SK-N-SH (cell line): ENCODE results near the gene SEPTIN11. TPM values are rescaled to one million over a fixed set of nuclear protein-coding genes. Genes with fewer than 3 reads are reported as not detected.

Experiments
- CTCF ChIA-PET: fragments of 300-600, 350-600 bp; formaldehyde crosslinking; extraction: SDS; loops from one replicate; lab custom pipeline; 2021; lab: Yijun Ruan, JAX
- POLR2A ChIA-PET: fragments of 350-600 bp; sonication (Branson Sonifier 250); formaldehyde crosslinking; extraction: SDS; loops from one replicate; lab custom pipeline; 2020; ENCODE audit warnings: antibody characterized with exemption, inconsistent platforms; lab: Yijun Ruan, JAX
- DNase-seq: peaks from one replicate; pipeline ENCODE4 v3.0.0; 2012
- H2AFZ ChIP-seq: fragments of 200-600 bp; sonication (generic); 2 replicates; pipeline ENCODE4 v1.8.1; 2016; ENCODE audit warnings: antibody characterized with exemption, mild to moderate bottlenecking, low read depth
- H3F3A ChIP-seq: fragments of 200-600 bp; sonication (generic); replicated peaks from 2 replicates; pipeline ENCODE3; 2016; ENCODE audit warnings: antibody characterized with exemption, mild to moderate bottlenecking; ENCODE audit not compliant: insufficient read depth
- H3K27ac ChIP-seq, 2 experiments: fragments of 200-500 bp in 1 of 2; fragments of 200-600 bp in 1 of 2; sonication (Bioruptor generic) in 1 of 2; sonication (generic), shearing (Covaris generic) in 1 of 2; 2 replicates each; pipeline versions ENCODE4 v1.5.1 to v1.6.1; 2014 to 2016; ENCODE audit warnings: low read depth in 2 of 2, inconsistent platforms in 1 of 2, low read length in 1 of 2, mild to moderate bottlenecking in 1 of 2, mixed read lengths in 1 of 2
- H3K27me3 ChIP-seq: fragments of 200-600 bp; sonication (generic), shearing (Covaris generic); 2 replicates; pipeline ENCODE4 v1.6.1; 2016; ENCODE audit warnings: mixed run types; ENCODE audit not compliant: insufficient read depth
- H3K36me3 ChIP-seq, 2 experiments: fragments of 200-500 bp in 1 of 2; fragments of 200-600 bp in 1 of 2; sonication (Bioruptor generic) in 1 of 2; sonication (generic) in 1 of 2; replicated peaks in 1 of 2; 2 replicates each; pipeline versions ENCODE3 to v1.5.1; 2014 to 2016; ENCODE audit warnings: low read length in 1 of 2, mild to moderate bottlenecking in 1 of 2; ENCODE audit not compliant: insufficient read depth in 2 of 2, control insufficient read depth in 1 of 2
- H3K4me1 ChIP-seq, 2 experiments: fragments of 200-500 bp in 1 of 2; fragments of 200-600 bp in 1 of 2; sonication (Bioruptor generic) in 1 of 2; sonication (generic), shearing (Covaris generic) in 1 of 2; 2 replicates each; pipeline versions ENCODE4 v1.5.1 to v1.6.1; 2014 to 2016; ENCODE audit warnings: low read depth in 1 of 2, low read length in 1 of 2, mixed run types in 1 of 2; ENCODE audit not compliant: insufficient read depth in 2 of 2, control insufficient read depth in 1 of 2
- H3K4me2 ChIP-seq: fragments of 200-600 bp; sonication (generic), shearing (Covaris generic); 2 replicates; pipeline ENCODE4 v1.6.1; 2017; ENCODE audit warnings: mixed run types
- H3K4me3 ChIP-seq, 2 experiments: fragments of 200-500 bp in 1 of 2; fragments of 200-600 bp in 1 of 2; sonication (Bioruptor generic) in 1 of 2; sonication (generic), shearing (Covaris generic) in 1 of 2; 2 replicates each; pipeline versions ENCODE4 v1.5.1 to v1.8.1; 2014 to 2016; ENCODE audit warnings: low read depth in 2 of 2, inconsistent platforms in 1 of 2, low read length in 1 of 2, mild to moderate bottlenecking in 1 of 2, mixed read lengths in 1 of 2, moderate library complexity in 1 of 2
- H3K79me2 ChIP-seq: fragments of 200-600 bp; sonication (generic); 2 replicates; pipeline ENCODE4 v1.8.1; 2017; ENCODE audit warnings: mild to moderate bottlenecking; ENCODE audit not compliant: insufficient read depth
- H3K9ac ChIP-seq: fragments of 200-600 bp; sonication (generic); 2 replicates; pipeline ENCODE4 v1.6.1; 2017; ENCODE audit warnings: mixed run types
- H3K9me2 ChIP-seq: fragments of 200-600 bp; sonication (generic); 2 replicates; pipeline ENCODE4 v1.6.1; 2017; ENCODE audit warnings: mixed run types
- H3K9me3 ChIP-seq: fragments of 200-600 bp; sonication (generic); 2 replicates; pipeline ENCODE4 v1.6.1; 2017; ENCODE audit warnings: mixed run types, mild to moderate bottlenecking, moderate library complexity
- H4K20me1 ChIP-seq: fragments of 200-600 bp; sonication (generic); 2 replicates; pipeline ENCODE4 v1.6.1; 2017; ENCODE audit warnings: mild to moderate bottlenecking, mixed run types; ENCODE audit not compliant: insufficient read depth
- CHD2 ChIP-seq: fragments of 150-350 bp; IDR thresholded peaks from 2 replicates; pipeline ENCODE4 v1.6.1; 2018; ENCODE audit warnings: low read length; ENCODE audit not compliant: partially characterized antibody
- ELF1 ChIP-seq: IDR thresholded peaks from 2 replicates; pipeline ENCODE4 v1.4.0; 2012
- EP300 ChIP-seq, 2 experiments: IDR thresholded peaks; 2 replicates each; pipeline versions ENCODE4 v1.4.0 to v1.6.1; 2012; ENCODE audit warnings: borderline replicate concordance in 1 of 2, low read depth in 1 of 2, low read length in 1 of 2
- EZH2phosphoT487 ChIP-seq: fragments of 200-600 bp; sonication (generic); IDR thresholded peaks from 2 replicates; pipeline ENCODE4 v1.6.1; 2017; ENCODE audit warnings: low read depth, mixed run types, mild to moderate bottlenecking, antibody characterized with exemption, moderate library complexity, borderline replicate concordance
- FOXJ3 ChIP-seq: sonication (generic); formaldehyde crosslinking; IDR thresholded peaks from 2 replicates; pipeline ENCODE4 v1.5.1; 2020; ENCODE audit warnings: mild to moderate bottlenecking, missing genetic modification reagents
- GABPA ChIP-seq: IDR thresholded peaks from 2 replicates; pipeline ENCODE4 v1.4.0; 2012; ENCODE audit warnings: low read depth, mild to moderate bottlenecking
- JUND ChIP-seq: IDR thresholded peaks from 2 replicates; pipeline ENCODE4 v1.4.0; 2012
- NFIC ChIP-seq: IDR thresholded peaks from 2 replicates; pipeline ENCODE4 v1.4.0; 2012; ENCODE audit warnings: borderline replicate concordance
- NRF1 ChIP-seq: IDR thresholded peaks from 2 replicates; pipeline ENCODE4 v1.6.1; 2012; ENCODE audit warnings: low read depth, mild to moderate bottlenecking, low read length
- POLR2AphosphoS5 ChIP-seq: IDR thresholded peaks from 2 replicates; pipeline ENCODE4 v1.6.1; 2012; ENCODE audit warnings: low read depth, low read length
- RCOR1 ChIP-seq: fragments of 150-350 bp; IDR thresholded peaks from 2 replicates; pipeline ENCODE4 v1.6.1; 2017; ENCODE audit warnings: antibody characterized with exemption, low read length
- RFX5 ChIP-seq: IDR thresholded peaks from 2 replicates; pipeline ENCODE4 v1.6.1; 2012; ENCODE audit warnings: mild to moderate bottlenecking, improper control_type of control experiment, low read length
- TEAD4 ChIP-seq: IDR thresholded peaks from 2 replicates; pipeline ENCODE4 v1.4.0; 2012; ENCODE audit warnings: mild to moderate bottlenecking, borderline replicate concordance; ENCODE audit not compliant: insufficient read depth
- polyA plus RNA-seq, 3 experiments: library from polyadenylated mRNA; depleted of rRNA; stranded (reverse); fragments of >200 nt; gene quantifications; 2 replicates each; pipeline ENCODE4 v1.2.3, GENCODE V29; 2012
- TF ChIP-seq, protein P1 (sequence below): IDR thresholded peaks from 2 replicates; pipeline ENCODE4; 2012
- TF ChIP-seq, protein P2 (sequence below): IDR thresholded peaks from 2 replicates; pipeline ENCODE4 v1.6.1; 2012; ENCODE audit warnings: mild to moderate bottlenecking, low read depth, low read length, moderate library complexity
- TF ChIP-seq, protein P3 (sequence below): fragments of 200-600 bp; sonication (generic); IDR thresholded peaks from 2 replicates; pipeline ENCODE4 v1.6.1; 2017; ENCODE audit warnings: antibody characterized with exemption, mild to moderate bottlenecking, moderate library complexity
- TF ChIP-seq, protein P4 (sequence below): IDR thresholded peaks from 2 replicates; pipeline ENCODE4 v1.4.0; 2012; ENCODE audit warnings: low read depth
- TF ChIP-seq, protein P5 (sequence below): IDR thresholded peaks from 2 replicates; pipeline ENCODE4 v1.4.0; 2012; ENCODE audit warnings: low read depth, borderline replicate concordance
- TF ChIP-seq, protein P6 (sequence below): fragments of 150-350 bp; IDR thresholded peaks from 2 replicates; pipeline ENCODE4 v1.6.1; 2017; ENCODE audit warnings: antibody characterized with exemption, low read length, low read depth, borderline replicate concordance

SEPTIN11 gene
- polyA plus RNA-seq, 1 of the 3 experiments (the other 2 are of a cell fraction) = 47.4 TPM

DNA sequence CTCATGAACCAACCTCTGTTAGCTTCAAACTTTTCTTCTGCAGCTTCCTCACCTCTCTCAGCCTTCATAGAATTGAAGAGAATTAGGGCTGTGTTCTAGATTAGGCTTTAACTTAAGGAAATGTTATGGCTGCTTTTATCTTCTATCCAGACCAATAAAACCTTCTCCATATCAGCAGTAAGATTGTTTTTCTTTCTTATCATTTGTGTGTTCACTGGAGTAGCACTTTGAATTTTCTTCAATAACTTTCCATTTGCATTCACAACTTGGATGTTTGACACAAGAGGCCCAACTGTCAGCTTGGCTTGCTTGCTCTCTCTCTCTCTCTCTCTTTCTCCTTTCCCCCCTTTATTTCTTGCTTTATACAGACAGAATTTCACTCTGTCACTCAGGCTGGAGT is 28.8 kb upstream of the SEPTIN11 start:
- Histone ChIP-seq H3K4me1 (no peaks in the 10 kb centered on the region), H3F3A (no peaks in the 10 kb centered on the region), H4K20me1 (no peaks in the 10 kb centered on the region), H3K27me3 (no peaks in the 10 kb centered on the region), H3K36me3 (no peaks in the 10 kb centered on the region), H3K27ac (no peak overlapping the region), H3K9me2 (no peaks in the 10 kb centered on the region), H3K9me3 (no peaks in the 10 kb centered on the region), H3K4me2 (no peak overlapping the region), H3K9ac (no peak overlapping the region), H2AFZ (no peak overlapping the region), H3K4me3 (no peak overlapping the region), H3K79me2 (no peaks in the 10 kb centered on the region)
- TF ChIP-seq CHD2 (no peak), RCOR1 (no peak), EZH2phosphoT487 (no peak), POLR2AphosphoS5 (no peak), TEAD4 (no peak), NFIC (no peak), ELF1 (no peak), JUND (no peak), GABPA (no peak), EP300 (IDR thresholded peaks at IDR 0.05; ENCODE audit: borderline replicate concordance in 1 of 2, low read depth in 1 of 2, low read length in 1 of 2) (no peak), RFX5 (no peak), NRF1 (no peak), FOXJ3 (CRISPR knock-in tag) (no peak)
- TF ChIP-seq, protein P1, sequence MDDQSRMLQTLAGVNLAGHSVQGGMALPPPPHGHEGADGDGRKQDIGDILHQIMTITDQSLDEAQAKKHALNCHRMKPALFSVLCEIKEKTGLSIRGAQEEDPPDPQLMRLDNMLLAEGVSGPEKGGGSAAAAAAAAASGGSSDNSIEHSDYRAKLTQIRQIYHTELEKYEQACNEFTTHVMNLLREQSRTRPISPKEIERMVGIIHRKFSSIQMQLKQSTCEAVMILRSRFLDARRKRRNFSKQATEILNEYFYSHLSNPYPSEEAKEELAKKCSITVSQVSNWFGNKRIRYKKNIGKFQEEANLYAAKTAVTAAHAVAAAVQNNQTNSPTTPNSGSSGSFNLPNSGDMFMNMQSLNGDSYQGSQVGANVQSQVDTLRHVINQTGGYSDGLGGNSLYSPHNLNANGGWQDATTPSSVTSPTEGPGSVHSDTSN = no peak
- TF ChIP-seq, protein P2, sequence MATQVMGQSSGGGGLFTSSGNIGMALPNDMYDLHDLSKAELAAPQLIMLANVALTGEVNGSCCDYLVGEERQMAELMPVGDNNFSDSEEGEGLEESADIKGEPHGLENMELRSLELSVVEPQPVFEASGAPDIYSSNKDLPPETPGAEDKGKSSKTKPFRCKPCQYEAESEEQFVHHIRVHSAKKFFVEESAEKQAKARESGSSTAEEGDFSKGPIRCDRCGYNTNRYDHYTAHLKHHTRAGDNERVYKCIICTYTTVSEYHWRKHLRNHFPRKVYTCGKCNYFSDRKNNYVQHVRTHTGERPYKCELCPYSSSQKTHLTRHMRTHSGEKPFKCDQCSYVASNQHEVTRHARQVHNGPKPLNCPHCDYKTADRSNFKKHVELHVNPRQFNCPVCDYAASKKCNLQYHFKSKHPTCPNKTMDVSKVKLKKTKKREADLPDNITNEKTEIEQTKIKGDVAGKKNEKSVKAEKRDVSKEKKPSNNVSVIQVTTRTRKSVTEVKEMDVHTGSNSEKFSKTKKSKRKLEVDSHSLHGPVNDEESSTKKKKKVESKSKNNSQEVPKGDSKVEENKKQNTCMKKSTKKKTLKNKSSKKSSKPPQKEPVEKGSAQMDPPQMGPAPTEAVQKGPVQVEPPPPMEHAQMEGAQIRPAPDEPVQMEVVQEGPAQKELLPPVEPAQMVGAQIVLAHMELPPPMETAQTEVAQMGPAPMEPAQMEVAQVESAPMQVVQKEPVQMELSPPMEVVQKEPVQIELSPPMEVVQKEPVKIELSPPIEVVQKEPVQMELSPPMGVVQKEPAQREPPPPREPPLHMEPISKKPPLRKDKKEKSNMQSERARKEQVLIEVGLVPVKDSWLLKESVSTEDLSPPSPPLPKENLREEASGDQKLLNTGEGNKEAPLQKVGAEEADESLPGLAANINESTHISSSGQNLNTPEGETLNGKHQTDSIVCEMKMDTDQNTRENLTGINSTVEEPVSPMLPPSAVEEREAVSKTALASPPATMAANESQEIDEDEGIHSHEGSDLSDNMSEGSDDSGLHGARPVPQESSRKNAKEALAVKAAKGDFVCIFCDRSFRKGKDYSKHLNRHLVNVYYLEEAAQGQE = no peak
- TF ChIP-seq, protein P3, sequence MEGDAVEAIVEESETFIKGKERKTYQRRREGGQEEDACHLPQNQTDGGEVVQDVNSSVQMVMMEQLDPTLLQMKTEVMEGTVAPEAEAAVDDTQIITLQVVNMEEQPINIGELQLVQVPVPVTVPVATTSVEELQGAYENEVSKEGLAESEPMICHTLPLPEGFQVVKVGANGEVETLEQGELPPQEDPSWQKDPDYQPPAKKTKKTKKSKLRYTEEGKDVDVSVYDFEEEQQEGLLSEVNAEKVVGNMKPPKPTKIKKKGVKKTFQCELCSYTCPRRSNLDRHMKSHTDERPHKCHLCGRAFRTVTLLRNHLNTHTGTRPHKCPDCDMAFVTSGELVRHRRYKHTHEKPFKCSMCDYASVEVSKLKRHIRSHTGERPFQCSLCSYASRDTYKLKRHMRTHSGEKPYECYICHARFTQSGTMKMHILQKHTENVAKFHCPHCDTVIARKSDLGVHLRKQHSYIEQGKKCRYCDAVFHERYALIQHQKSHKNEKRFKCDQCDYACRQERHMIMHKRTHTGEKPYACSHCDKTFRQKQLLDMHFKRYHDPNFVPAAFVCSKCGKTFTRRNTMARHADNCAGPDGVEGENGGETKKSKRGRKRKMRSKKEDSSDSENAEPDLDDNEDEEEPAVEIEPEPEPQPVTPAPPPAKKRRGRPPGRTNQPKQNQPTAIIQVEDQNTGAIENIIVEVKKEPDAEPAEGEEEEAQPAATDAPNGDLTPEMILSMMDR = no peak
- TF ChIP-seq, protein P4, sequence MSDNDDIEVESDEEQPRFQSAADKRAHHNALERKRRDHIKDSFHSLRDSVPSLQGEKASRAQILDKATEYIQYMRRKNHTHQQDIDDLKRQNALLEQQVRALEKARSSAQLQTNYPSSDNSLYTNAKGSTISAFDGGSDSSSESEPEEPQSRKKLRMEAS = no peak
- TF ChIP-seq, protein P5, sequence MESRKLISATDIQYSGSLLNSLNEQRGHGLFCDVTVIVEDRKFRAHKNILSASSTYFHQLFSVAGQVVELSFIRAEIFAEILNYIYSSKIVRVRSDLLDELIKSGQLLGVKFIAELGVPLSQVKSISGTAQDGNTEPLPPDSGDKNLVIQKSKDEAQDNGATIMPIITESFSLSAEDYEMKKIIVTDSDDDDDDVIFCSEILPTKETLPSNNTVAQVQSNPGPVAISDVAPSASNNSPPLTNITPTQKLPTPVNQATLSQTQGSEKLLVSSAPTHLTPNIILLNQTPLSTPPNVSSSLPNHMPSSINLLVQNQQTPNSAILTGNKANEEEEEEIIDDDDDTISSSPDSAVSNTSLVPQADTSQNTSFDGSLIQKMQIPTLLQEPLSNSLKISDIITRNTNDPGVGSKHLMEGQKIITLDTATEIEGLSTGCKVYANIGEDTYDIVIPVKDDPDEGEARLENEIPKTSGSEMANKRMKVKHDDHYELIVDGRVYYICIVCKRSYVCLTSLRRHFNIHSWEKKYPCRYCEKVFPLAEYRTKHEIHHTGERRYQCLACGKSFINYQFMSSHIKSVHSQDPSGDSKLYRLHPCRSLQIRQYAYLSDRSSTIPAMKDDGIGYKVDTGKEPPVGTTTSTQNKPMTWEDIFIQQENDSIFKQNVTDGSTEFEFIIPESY = no peak
- TF ChIP-seq, protein P6, sequence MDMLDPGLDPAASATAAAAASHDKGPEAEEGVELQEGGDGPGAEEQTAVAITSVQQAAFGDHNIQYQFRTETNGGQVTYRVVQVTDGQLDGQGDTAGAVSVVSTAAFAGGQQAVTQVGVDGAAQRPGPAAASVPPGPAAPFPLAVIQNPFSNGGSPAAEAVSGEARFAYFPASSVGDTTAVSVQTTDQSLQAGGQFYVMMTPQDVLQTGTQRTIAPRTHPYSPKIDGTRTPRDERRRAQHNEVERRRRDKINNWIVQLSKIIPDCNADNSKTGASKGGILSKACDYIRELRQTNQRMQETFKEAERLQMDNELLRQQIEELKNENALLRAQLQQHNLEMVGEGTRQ = no peak
- ChIA-PET CTCF (interaction anchor here (1.0 kb wide), 1 partner anchor 416 kb away, joined by 3 read pairs; no protein-coding TSS in a partner anchor), POLR2A (no interaction called here)
- no peak for DNase-seq
